DLD1 (cell line): ENCODE data around the gene CHPF.

ENCODE experiments used
- in situ Hi-C: cut with HindIII; loops from 2 replicates; pipeline ENCODE4 v1.10.0; 2017; ENCODE audit warnings: low sequenced_read_pairs

Gene CHPF

GRCh38 chr2:219514836-219515235, 28.8 kb downstream of the CHPF start:
- in situ Hi-C loops: no loop called here

DNA sequence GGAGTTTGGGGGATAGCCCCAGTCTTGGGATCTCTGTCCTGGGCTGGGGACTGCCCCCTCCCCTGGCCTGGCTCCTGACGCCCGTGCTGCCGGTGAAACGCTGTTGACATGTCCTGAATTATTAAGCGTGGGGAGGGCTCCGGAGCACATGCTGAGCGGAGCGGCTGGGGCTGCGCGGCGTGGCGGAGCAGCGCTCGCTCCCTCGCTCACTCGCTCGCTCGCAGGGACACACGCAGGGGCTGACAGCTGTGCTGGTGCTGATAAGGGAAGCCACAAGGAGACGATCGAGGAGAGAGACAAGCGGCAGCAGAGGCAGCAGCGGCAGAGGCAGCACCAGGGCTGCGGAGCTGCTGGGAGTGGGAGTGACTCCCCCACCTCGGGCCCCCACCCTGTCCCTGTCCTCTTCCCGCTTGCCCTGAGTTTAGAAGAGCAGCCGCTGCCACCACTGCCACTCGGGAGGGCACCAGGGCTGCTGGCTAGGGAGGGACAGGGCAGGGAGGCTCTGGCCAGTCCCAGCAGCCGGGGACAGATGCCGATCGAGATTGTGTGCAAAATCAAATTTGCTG, 29.3 kb downstream of the CHPF start, which contains the start of gene ASIC4:
Gene ASIC4, plus strand, starts transcription at position 287 of the 566 bp plus-strand sequence. Its CDS starts 243 bp downstream, at position 530.
- in situ Hi-C loops: no loop called here

DNA sequence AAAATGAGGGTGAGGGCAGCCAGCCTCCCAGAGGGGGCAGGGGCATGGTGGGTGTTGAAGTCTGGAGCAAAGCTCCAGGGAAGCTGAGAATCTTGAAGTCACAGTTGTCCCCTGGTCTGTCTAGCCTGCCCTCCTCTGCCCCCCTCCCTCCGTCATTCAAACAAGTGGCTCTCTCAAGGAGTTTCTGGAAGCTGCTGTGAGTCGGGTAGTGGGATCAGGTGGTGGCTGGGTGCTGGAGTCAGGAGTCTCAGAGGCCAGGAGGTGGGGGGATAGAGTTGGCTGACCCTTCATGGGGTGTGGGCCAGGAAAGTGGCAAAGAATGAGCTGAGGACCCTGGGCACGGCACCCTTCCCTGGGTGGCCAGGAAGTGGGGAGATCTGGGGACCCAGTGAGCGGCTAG, 29.8 kb downstream of the CHPF start:
- in situ Hi-C loops: no loop called here

GRCh38 chr2:219512524-219513216, 30.9 kb downstream of the CHPF start:
- in situ Hi-C loops: no loop called here

- in situ Hi-C loops: no loop called here
Measured at GRCh38 chr2:219511547-219512325, 31.9 kb downstream of the CHPF start.

- in situ Hi-C loops: no loop called here
Measured at GRCh38 chr2:219510512-219511135, 33.0 kb downstream of the CHPF start.

GRCh38 chr2:219509780-219510511, 33.7 kb downstream of the CHPF start:
- in situ Hi-C loops: no loop called here

- in situ Hi-C loops: no loop called here
Measured at GRCh38 chr2:219508971-219509779, 34.4 kb downstream of the CHPF start.

GRCh38 chr2:219508444-219508734, 35.2 kb downstream of the CHPF start:
- in situ Hi-C loops: no loop called here

GRCh38 chr2:219507581-219508443, 35.8 kb downstream of the CHPF start:
- in situ Hi-C loops: no loop called here

- in situ Hi-C loops: no loop called here
Measured at GRCh38 chr2:219506802-219507526, 36.6 kb downstream of the CHPF start.

DNA sequence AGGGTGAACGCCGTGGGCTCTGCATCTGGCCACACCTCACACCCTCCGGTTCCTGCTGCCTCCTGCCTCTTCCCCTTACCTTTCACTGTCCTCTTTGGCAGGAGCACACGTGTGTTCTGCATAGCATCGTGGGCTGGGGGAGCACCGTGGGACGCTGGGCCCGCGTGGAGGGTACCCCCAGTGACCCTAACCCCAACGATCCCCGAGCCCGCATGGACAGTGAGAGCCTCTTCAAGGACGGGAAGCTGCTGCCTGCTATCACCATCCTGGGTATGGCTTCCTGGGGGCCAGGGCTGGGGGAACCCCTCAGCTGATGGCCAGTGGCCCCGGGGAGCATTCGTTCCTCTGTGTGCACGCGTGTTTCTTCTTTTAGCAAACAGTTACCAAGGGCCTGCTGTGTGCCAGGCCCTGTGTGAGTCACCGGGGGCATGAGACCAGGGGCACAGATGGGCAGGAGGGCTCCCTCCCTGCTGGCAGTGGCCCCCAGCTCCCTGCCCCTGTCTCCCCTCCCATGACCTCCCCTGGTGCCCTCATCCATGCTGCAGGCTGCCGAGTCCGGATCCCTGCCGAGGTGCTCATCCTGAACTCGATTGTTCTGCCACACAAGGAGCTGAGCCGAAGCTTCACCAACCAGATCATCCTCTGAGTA, 37.3 kb downstream of the CHPF start:
- in situ Hi-C loops: no loop called here

- in situ Hi-C loops: no loop called here
Measured at GRCh38 chr2:219505585-219505984, 38.0 kb downstream of the CHPF start.

- in situ Hi-C loops: no loop called here
Measured at GRCh38 chr2:219502618-219503017, 41.0 kb downstream of the CHPF start.

DNA sequence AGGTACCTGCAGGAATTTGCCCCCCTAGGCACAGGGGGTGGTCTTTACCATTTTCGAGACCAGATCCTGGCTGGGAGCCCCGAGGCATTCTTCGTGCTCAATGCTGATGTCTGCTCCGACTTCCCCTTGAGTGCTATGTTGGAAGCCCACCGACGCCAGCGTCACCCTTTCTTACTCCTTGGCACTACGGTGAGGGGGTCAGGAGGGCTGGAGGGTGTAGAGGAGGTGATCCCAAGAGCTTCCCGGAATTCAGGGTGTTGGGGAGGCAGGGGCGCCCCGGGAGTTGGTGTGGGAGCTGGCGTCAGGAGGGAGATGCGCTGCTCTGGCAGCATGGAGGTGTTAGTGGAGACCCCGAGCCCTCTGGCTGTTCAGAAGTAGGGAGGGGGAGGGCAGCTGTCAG, 41.8 kb downstream of the CHPF start:
- in situ Hi-C loops: no loop called here

- in situ Hi-C loops: no loop called here
Measured at GRCh38 chr2:219500135-219500534, 43.5 kb downstream of the CHPF start.

DNA sequence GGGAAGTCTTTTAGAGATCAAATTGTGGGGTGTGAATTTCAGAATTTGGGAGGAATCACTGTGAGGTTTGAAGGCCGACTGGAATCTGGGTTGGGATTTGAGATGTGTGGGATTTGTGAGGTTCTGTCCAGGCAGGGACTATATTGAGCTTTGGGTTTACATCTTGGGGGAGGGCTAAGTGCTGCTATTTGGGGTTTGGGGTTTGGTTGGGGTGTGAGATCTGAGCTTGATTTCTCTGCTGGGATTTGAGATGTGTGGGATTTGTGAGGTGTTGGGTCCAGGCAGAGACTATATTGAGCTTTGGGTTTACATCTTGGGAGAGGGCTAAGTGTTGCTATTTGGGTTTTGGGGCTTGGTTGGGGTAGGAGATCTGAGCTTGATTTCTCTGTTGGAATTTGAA, 44.1 kb downstream of the CHPF start:
- in situ Hi-C loops: no loop called here

DNA sequence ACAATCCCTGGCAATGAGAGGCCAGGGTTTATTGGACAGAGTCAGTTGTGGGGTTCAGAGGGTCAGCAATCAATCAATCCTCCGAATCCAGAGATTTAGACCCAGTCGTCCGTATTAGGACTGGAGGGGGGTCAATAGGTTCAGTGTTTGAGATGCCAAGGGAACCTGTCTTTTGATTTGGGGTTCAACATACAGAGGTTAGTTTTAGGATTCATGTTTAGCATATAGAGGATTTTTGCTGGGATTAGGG, 44.6 kb downstream of the CHPF start:
- in situ Hi-C loops: no loop called here
